GM12878 (cell line): ENCODE results near the gene BAG3. TPM values are rescaled to one million over a fixed set of nuclear protein-coding genes. Genes with fewer than 3 reads are reported as not detected.
"Not testable (repeated sequence)": the region's sequence is repeated elsewhere in the genome, so short reads cannot be mapped to it uniquely, and the experiment has no call there.

Experiments used
- ATAC-seq: fragments of 200-7000 bp; cut with Tn5 transposase; 3 replicates; pipeline ENCODE4 v1.9.1; 2020; ENCODE audit warnings: mild to moderate bottlenecking, moderate library complexity
- BruUV-seq: library from RNA; stranded (reverse); fragments of 400-500 nt; replicated peaks from 2 replicates; lab custom pipeline; 2021; lab: Mats Ljungman, UMichigan
- CTCF ChIA-PET: fragments of 300-600 bp; sonication (Branson Sonifier 250); formaldehyde crosslinking; extraction: SDS; loops from one replicate; lab custom pipeline; 2021; ENCODE audit warnings: inconsistent platforms; lab: Yijun Ruan, JAX
- POLR2A ChIA-PET: fragments of 350-600 bp; formaldehyde crosslinking; extraction: SDS; loops from one replicate; lab custom pipeline; 2021; ENCODE audit warnings: inconsistent platforms; lab: Charles Lee
- RAD21 ChIA-PET: fragments of 300-600 bp; sonication (Branson Sonifier 250); formaldehyde crosslinking; loops from one replicate; lab custom pipeline; 2023; ENCODE audit warnings: antibody characterized with exemption; ENCODE audit not compliant: unreplicated experiment; lab: Charles Lee
- SMC1A ChIA-PET: fragments of 300-600 bp; sonication (Branson Sonifier 250); formaldehyde crosslinking; loops from one replicate; lab custom pipeline; 2023; ENCODE audit not compliant: unreplicated experiment, uncharacterized antibody; lab: Charles Lee
- DNase-seq: peaks from one replicate; pipeline ENCODE4 v3.0.0-alpha.2; 2011; ENCODE audit warnings: low read depth, low spot score
- FAIRE-seq: peaks from 3 replicates; lab custom pipeline; 2011; peaks lifted over from hg19 to GRCh38; lab: Jason Lieb, UNC
- H2AFZ ChIP-seq: 2 replicates; pipeline ENCODE4 v1.6.0; 2011; ENCODE audit warnings: low read depth, low read length, control low read depth; ENCODE audit not compliant: control insufficient read depth
- H3K27ac ChIP-seq: 2 replicates; pipeline ENCODE4 v1.5.1; 2011; ENCODE audit warnings: control low read depth; ENCODE audit not compliant: control insufficient read depth, insufficient read depth
- H3K27me3 ChIP-seq, 2 experiments: replicated peaks in 1 of 2; 2 replicates each; pipeline versions ENCODE4 v1.6.0 to v1.6.1; 2011; ENCODE audit warnings: low read length in 1 of 2; ENCODE audit not compliant: control insufficient read depth in 2 of 2, insufficient read depth in 2 of 2
- H3K36me3 ChIP-seq, 2 experiments: 2 replicates each; pipeline ENCODE4 v1.5.1; 2011; ENCODE audit warnings: low read length in 1 of 2; ENCODE audit not compliant: control insufficient read depth in 2 of 2, insufficient read depth in 2 of 2
- H3K4me1 ChIP-seq: 2 replicates; pipeline ENCODE4 v1.6.1; 2011; ENCODE audit warnings: mild to moderate bottlenecking, low read length, moderate library complexity, mixed read lengths; ENCODE audit not compliant: control insufficient read depth, insufficient read depth
- H3K4me2 ChIP-seq: 2 replicates; pipeline ENCODE4 v1.6.0; 2011; ENCODE audit warnings: control low read depth; ENCODE audit not compliant: control insufficient read depth, insufficient read depth
- H3K4me3 ChIP-seq: fragments of 200-600 bp; sonication (generic); 2 replicates; pipeline ENCODE4 v1.5.1; 2016
- H3K79me2 ChIP-seq: 2 replicates; pipeline ENCODE4 v1.6.0; 2011; ENCODE audit warnings: low read length; ENCODE audit not compliant: control insufficient read depth, insufficient read depth
- H3K9ac ChIP-seq: 2 replicates; pipeline ENCODE4 v1.8.0; 2011; ENCODE audit warnings: low read length, control low read depth, mixed read lengths; ENCODE audit not compliant: control insufficient read depth, insufficient read depth
- H3K9me3 ChIP-seq: replicated peaks from 3 replicates; pipeline ENCODE4 v1.5.1; 2011; ENCODE audit warnings: mild to moderate bottlenecking, low read length; ENCODE audit not compliant: control insufficient read depth, insufficient read depth
- H4K20me1 ChIP-seq: 2 replicates; pipeline ENCODE4 v1.6.0; 2011; ENCODE audit not compliant: control insufficient read depth, insufficient read depth
- E2F4 ChIP-seq: IDR thresholded peaks from 2 replicates; pipeline ENCODE4 v1.6.1; 2012; ENCODE audit warnings: low read depth, low read length, improper control_type of control experiment
- WGBS: methylation state at CpG from one replicate; pipeline ENCODE4 v1.1.6; 2016; ENCODE audit warnings: low lambda C conversion rate; ENCODE audit not compliant: insufficient replicate concordance, insufficient coverage; ENCODE audit errors: missing lambda C conversion rate; 5-methylcytosine and 5-hydroxymethylcytosine counted together
- in situ Hi-C: fragments of 300-500 bp; cut with MboI; formaldehyde crosslinking; loops from 9 replicates; pipeline ENCODE4 v1.14.3; 2018; ENCODE audit warnings: mixed read lengths
- intact Hi-C: fragments of 100-400 bp; cut with micrococcal nuclease; formaldehyde crosslinking; loops from one replicate; pipeline ENCODE4 v1.14.2; 2022; ENCODE audit not compliant: unreplicated experiment
- polyA plus RNA-seq, 11 experiments: library from polyadenylated mRNA; depleted of rRNA in 4 of 11; unstranded in 6 of 11; stranded (reverse) in 5 of 11; fragments of >200 nt; fragmentation: Nextera tagmentation in 4 of 11; fragmentation: Illumina TruSeq in 1 of 11; extraction: Ambion mirVana in 4 of 11; extraction: Trizol in 1 of 11; gene quantifications; 1 replicate in 1 of 11; 2 replicates in 10 of 11; pipeline versions ENCODE4 v1.2.1 to v1.2.3, GENCODE V29; 2011 to 2016; ENCODE audit warnings: inconsistent platforms in 2 of 11, missing spikeins in 2 of 11, low read depth in 1 of 11
- total RNA-seq, 4 experiments: library from RNA; depleted of rRNA in 3 of 4; stranded (reverse); fragments of >200 nt in 3 of 4; fragmentation: Illumina TruSeq in 1 of 4; extraction: Trizol in 1 of 4; gene quantifications; 2 replicates each; pipeline versions ENCODE4 v1.2.1 to v1.2.3, GENCODE V29; 2013 to 2021

BAG3 gene
- total and polyA plus RNA-seq, 10 of the 15 experiments (the other 5 are each of a cell fraction or from before 2014, with no cell fraction given) = 0.71 to 14.1 (median 4.3) TPM

DNA sequence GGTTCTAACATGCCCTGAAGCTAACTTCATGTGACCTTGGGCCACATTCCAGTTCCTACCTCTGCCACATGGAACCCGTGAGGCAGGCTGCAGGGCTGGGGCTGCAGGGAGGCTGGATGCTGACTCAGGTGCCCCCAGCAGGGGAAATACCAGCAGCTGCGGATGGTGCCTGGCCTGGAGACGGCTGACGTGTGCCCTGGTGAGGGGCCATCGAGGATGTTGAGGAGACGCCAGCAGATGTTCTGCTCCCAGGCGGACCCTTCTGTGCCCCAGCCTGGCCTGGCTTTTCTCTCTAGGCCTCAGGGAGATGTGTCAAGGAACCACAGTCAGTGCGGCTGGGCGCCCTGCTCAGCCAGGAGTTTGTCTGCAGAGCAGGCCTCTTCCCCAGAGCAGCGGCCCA is 8.8 kb downstream of the BAG3 start (continued):
- TF ChIP-seq E2F4 = no peak

GRCh38 chr10:119662076-119662605 is 11.0 kb downstream of the BAG3 start:
- H3K9me3 ChIP-seq, ATAC-seq, FAIRE-seq, H3K4me1 ChIP-seq, intact Hi-C loops, H3K27me3 ChIP-seq, RAD21 ChIA-PET, DNase-seq, H3K36me3 ChIP-seq, H4K20me1 ChIP-seq, H3K4me2 ChIP-seq, in situ Hi-C loops, H3K79me2 ChIP-seq, H2AFZ ChIP-seq, H3K9ac ChIP-seq, H3K4me3 ChIP-seq, BruUV-seq, H3K27ac ChIP-seq: not testable (repeated sequence)
- 72% methylated on average over 7 of the region's 7 CpGs for WGBS
- CTCF ChIA-PET = interaction anchor here (3.4 kb wide), 1 partner anchor 197 kb away, joined by 14 read pairs; no protein-coding TSS in a partner anchor
- SMC1A ChIA-PET = interaction anchor here (0.6 kb wide), 1 partner anchor 107 kb away, joined by 3 read pairs; no protein-coding TSS in a partner anchor
- POLR2A ChIA-PET = interaction anchor here (1.0 kb wide), 1 partner anchor 9 kb away, joined by 3 read pairs; no protein-coding TSS in a partner anchor
